Central memory CD8-positive, alpha-beta T cell (primary cell): ENCODE results near the gene ECE1.

ENCODE experiments used
- ATAC-seq: fragments of 150-1000 bp; cut with Tn5 transposase; replicated peaks from 2 replicates; pipeline ENCODE4 v1.10.0; 2022; ENCODE audit warnings: mild to moderate bottlenecking, moderate FRiP score, moderate number of reproducible peaks; ENCODE audit not compliant: poor library complexity, severe bottlenecking; ENCODE audit errors: extremely low read depth
- DNase-seq, 2 donors: peaks; one replicate each; pipeline ENCODE4 v3.0.0; 2021; ENCODE audit warnings: low spot score in 2 of 2
- H3K27ac Mint-ChIP-seq: one replicate; pipeline ENCODE4 v1.8.0; 2022; ENCODE audit warnings: low read depth, mild to moderate bottlenecking, moderate library complexity, mixed read lengths
- H3K27me3 Mint-ChIP-seq: one replicate; pipeline ENCODE4 v1.8.0; 2022; ENCODE audit warnings: mixed read lengths
- H3K36me3 Mint-ChIP-seq: one replicate; pipeline ENCODE4 v1.8.0; 2022; ENCODE audit warnings: mild to moderate bottlenecking, moderate library complexity, mixed read lengths; ENCODE audit not compliant: insufficient read depth
- H3K4me1 Mint-ChIP-seq: one replicate; pipeline ENCODE4 v1.8.0; 2022; ENCODE audit warnings: mixed read lengths
- H3K4me3 Mint-ChIP-seq: one replicate; pipeline ENCODE4 v1.8.0; 2022; ENCODE audit warnings: mild to moderate bottlenecking, moderate library complexity, mixed read lengths
- H3K9me3 Mint-ChIP-seq: one replicate; pipeline ENCODE4 v1.8.0; 2022; ENCODE audit warnings: mixed read lengths

ECE1 gene

DNA sequence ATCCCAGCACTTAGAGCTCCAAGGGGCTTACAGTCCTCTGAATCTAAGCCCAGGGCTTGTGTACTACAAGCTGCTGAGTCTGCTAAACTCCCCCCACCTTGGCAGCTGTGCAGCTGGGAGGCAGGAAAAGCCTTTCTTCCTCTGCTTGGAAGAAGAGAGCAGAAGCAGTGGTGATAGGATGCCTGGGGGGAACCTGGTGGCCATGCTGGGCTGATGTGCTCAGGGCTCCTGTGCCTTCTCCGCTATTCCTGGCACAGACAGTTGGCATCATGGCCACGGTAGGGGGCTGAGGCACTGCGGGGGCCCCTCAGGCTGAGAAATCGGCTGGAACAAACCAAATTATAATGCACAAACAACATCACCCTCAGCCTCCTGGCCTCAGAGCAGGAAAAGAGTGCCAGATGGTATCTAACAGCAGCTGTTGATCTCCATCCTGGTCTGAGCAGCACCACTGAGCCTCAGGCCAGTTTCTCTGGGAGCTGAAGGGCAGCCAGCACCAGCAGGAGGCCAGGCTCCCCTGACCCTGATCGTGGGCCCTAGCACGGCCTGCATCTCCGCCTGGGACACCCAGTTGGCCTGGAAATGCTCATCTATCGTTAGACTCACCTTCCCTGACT, 35.8 kb downstream of the ECE1 start:
- DNase-seq (no peak), ATAC-seq (no peak)
- Mint-ChIP-seq H3K27ac (no peak overlapping the region), H3K4me1 (peaks cover 25% of the 10 kb centered on the region), H3K36me3 (peaks cover 28% of the 10 kb centered on the region), H3K4me3 (no peak overlapping the region), H3K27me3 (no peaks in the 10 kb centered on the region), H3K9me3 (no peaks in the 10 kb centered on the region)

DNA sequence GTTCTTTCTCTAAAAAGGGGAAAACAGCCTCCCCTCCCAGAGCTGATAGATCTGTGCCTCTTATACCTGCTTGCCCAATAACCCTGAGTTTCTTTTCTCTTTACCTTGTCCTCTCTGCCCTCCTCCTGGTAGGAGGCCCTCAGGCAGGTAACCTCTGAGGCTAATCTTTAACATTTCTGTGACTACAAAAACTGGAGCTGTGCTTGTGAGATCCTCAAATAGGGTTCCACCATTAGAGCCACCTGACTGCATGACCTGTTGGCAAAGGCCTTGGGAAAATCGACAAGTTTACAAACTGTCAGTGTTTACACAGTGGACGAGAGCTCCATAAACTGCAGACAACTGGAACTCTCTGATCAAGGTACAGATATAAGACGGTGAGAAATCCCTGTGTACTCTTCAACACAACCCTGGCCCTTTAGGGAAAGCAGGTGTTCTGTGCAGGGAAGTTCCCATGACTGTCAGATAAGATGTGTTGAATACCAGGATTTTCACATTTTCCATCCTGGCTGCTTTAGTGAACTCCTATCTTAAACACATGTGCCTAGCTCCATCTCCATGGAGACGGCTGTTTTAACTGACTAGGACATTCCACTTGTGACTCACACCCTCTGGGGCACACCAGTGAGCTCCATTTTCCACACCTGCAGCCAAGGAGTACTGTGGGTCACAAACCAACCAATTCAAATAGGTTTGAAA, 38.3 kb downstream of the ECE1 start:
- H3K4me3 Mint-ChIP-seq: no peak overlapping the region
- no peaks in the 10 kb centered on the region for H3K27me3 Mint-ChIP-seq
- ATAC-seq (no peak), DNase-seq (no peak)
- H3K4me1 Mint-ChIP-seq: peaks cover 9% of the 10 kb centered on the region
- peaks cover 18% of the 10 kb centered on the region for H3K36me3 Mint-ChIP-seq
- no peak overlapping the region for H3K27ac Mint-ChIP-seq
- H3K9me3 Mint-ChIP-seq: no peaks in the 10 kb centered on the region

- Mint-ChIP-seq H3K9me3 (no peaks in the 10 kb centered on the region), H3K27ac (no peak overlapping the region), H3K4me3 (no peak overlapping the region), H3K27me3 (no peaks in the 10 kb centered on the region), H3K36me3 (peaks cover 25% of the 10 kb centered on the region), H3K4me1 (peaks cover 2% of the 10 kb centered on the region)
- ATAC-seq (no peak), DNase-seq (no peak)
Observed at GRCh38 chr1:21249940-21250493, 40.2 kb downstream of the ECE1 start.

- no peak overlapping the region for H3K27ac Mint-ChIP-seq
Observed at GRCh38 chr1:21247892-21248715, 42.2 kb downstream of the ECE1 start.

DNA sequence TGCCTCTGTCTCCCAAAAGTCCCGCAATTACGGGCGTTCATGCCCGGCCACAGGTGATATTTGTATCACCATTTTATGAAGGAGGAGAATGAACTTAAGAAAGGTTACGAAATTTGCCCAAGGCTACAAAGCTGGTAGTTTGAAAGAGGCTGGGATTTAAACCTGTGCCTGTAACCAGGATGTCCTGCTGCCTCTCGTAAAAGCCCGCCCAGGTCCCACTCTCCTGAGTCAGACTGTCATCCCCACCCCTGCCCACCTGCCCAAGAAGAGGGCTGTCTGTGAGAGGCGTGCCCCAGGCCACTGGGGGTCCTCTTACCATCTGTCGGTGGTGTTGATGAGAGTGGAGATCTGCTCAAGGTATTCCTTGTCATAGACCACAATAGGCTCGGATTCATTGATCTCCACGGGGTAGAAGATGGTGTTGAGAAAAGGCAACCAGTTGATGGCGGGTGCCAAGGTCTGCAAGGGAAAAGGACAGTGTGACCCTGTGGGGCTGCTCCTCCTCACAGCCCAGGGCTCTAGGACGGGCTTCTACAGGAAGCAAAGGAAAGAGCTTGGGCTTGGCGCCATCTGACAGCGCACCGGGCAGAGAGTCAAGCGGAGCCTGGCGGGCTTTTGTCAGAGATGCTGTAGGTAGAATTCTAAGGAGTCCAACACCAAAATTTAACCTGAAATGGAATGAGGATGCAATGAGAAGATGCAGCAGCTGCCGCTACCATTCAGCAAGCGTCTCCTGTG, 43.2 kb downstream of the ECE1 start:
- no peak for ATAC-seq
- no peak overlapping the region for H3K4me3 Mint-ChIP-seq
- H3K9me3 Mint-ChIP-seq: no peaks in the 10 kb centered on the region
- peaks cover 29% of the 10 kb centered on the region for H3K36me3 Mint-ChIP-seq
- H3K27me3 Mint-ChIP-seq: no peaks in the 10 kb centered on the region
- no peak overlapping the region for H3K27ac Mint-ChIP-seq
- H3K4me1 Mint-ChIP-seq: no peaks in the 10 kb centered on the region
- no peak for DNase-seq

More at GRCh38 chr1:21247892-21248715, 42.2 kb downstream of the ECE1 start:
- ATAC-seq (no peak), DNase-seq (no peak)
- Mint-ChIP-seq H3K9me3 (no peaks in the 10 kb centered on the region), H3K36me3 (peaks cover 29% of the 10 kb centered on the region), H3K27me3 (no peaks in the 10 kb centered on the region), H3K4me1 (no peaks in the 10 kb centered on the region), H3K4me3 (no peak overlapping the region)

GRCh38 chr1:21245688-21246229, 44.5 kb downstream of the ECE1 start:
- ATAC-seq: no peak
- H3K27me3 Mint-ChIP-seq: no peaks in the 10 kb centered on the region
- H3K9me3 Mint-ChIP-seq: no peaks in the 10 kb centered on the region
- peaks cover 31% of the 10 kb centered on the region for H3K36me3 Mint-ChIP-seq
- no peak for DNase-seq
- peak overlapping the region; percentile 55 for H3K27ac Mint-ChIP-seq
- H3K4me3 Mint-ChIP-seq: no peak overlapping the region
- no peaks in the 10 kb centered on the region for H3K4me1 Mint-ChIP-seq

- no peak overlapping the region for H3K4me3 Mint-ChIP-seq
- no peaks in the 10 kb centered on the region for H3K4me1 Mint-ChIP-seq
- H3K9me3 Mint-ChIP-seq: no peaks in the 10 kb centered on the region
- ATAC-seq (no peak), DNase-seq (no peak)
- no peaks in the 10 kb centered on the region for H3K27me3 Mint-ChIP-seq
- peaks cover 30% of the 10 kb centered on the region for H3K36me3 Mint-ChIP-seq
- no peak overlapping the region for H3K27ac Mint-ChIP-seq
Observed at GRCh38 chr1:21244986-21245687, 45.1 kb downstream of the ECE1 start.

- Mint-ChIP-seq H3K4me1 (no peaks in the 10 kb centered on the region), H3K27me3 (no peaks in the 10 kb centered on the region), H3K9me3 (no peaks in the 10 kb centered on the region), H3K4me3 (no peak overlapping the region), H3K27ac (no peak overlapping the region), H3K36me3 (peaks cover 27% of the 10 kb centered on the region)
- ATAC-seq (no peak), DNase-seq (no peak)
Observed at GRCh38 chr1:21244154-21244553, 46.1 kb downstream of the ECE1 start.

GRCh38 chr1:21242846-21243245, 47.4 kb downstream of the ECE1 start:
- H3K36me3 Mint-ChIP-seq: peaks cover 30% of the 10 kb centered on the region
- H3K27ac Mint-ChIP-seq: no peak overlapping the region
- DNase-seq: no peak
- ATAC-seq: no peak
- no peaks in the 10 kb centered on the region for H3K4me1 Mint-ChIP-seq
- H3K4me3 Mint-ChIP-seq: no peak overlapping the region
- H3K27me3 Mint-ChIP-seq: no peaks in the 10 kb centered on the region
- H3K9me3 Mint-ChIP-seq: no peaks in the 10 kb centered on the region

GRCh38 chr1:21241771-21242581, 48.3 kb downstream of the ECE1 start:
- no peaks in the 10 kb centered on the region for H3K4me1 Mint-ChIP-seq
- H3K27me3 Mint-ChIP-seq: no peaks in the 10 kb centered on the region
- peaks cover 31% of the 10 kb centered on the region for H3K36me3 Mint-ChIP-seq
- no peak overlapping the region for H3K4me3 Mint-ChIP-seq
- DNase-seq (no peak), ATAC-seq (no peak)
- no peaks in the 10 kb centered on the region for H3K9me3 Mint-ChIP-seq
- no peak overlapping the region for H3K27ac Mint-ChIP-seq

- Mint-ChIP-seq H3K9me3 (no peaks in the 10 kb centered on the region), H3K27me3 (no peaks in the 10 kb centered on the region), H3K36me3 (peaks cover 26% of the 10 kb centered on the region), H3K4me1 (no peaks in the 10 kb centered on the region), H3K27ac (no peak overlapping the region), H3K4me3 (no peak overlapping the region)
- ATAC-seq (no peak), DNase-seq (no peak)
Observed at GRCh38 chr1:21240706-21241105, 49.6 kb downstream of the ECE1 start.
